ENCODE data around the gene HYAL3. TPM values are rescaled to one million over a fixed set of nuclear protein-coding genes. Genes with fewer than 3 reads are reported as not detected.

The HYAL3 gene
- total RNA-seq, 2 donors from 2014 or later = 4.1 to 10.7 TPM

GRCh38 chr3:50299929-50300680, 900 bp upstream of the HYAL3 start:
- H3K4me3 ChIP-seq = peak overlapping the region; percentile 54 to 56
- DNase-seq (ENCODE audit: low spot score) = no peak
- H3K27ac ChIP-seq = peak overlapping the region; percentile 84 to 89
- intact Hi-C loops (cut with DNase I) = no loop called here
- H3K4me1 ChIP-seq (replicated peaks) = peaks cover 11% of the 10 kb centered on the region
- H3K27me3 ChIP-seq (replicated peaks; ENCODE audit: insufficient read depth) = no peaks in the 10 kb centered on the region
- 53% methylated on average over 12 of the region's 12 CpGs for WGBS
- TF ChIP-seq POLR2A (IDR thresholded peaks at IDR 0.05) = no peak
- no peak for TF ChIP-seq POLR2AphosphoS5 (IDR thresholded peaks at IDR 0.05)
- TF ChIP-seq CTCF (IDR thresholded peaks at IDR 0.05) = no peak
- no peaks in the 10 kb centered on the region for H3K36me3 ChIP-seq
- no peaks in the 10 kb centered on the region for H3K9me3 ChIP-seq

DNA sequence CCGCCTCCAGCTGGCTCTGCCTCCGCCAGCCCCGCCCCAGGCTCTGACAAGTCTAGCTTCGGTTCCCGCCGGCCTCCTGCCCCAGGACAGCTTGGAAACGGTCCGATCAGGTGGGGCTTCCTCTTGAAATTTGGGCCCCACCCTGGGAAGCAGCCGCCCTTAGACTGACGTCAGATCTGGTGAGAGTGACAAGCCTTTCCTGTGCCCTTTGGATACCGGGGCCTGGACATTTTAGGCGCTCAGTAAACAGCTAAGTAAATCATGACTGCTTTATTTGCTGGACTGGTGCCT, 378 bp upstream of the HYAL3 start:
- intact Hi-C loops (cut with DNase I) = no loop called here
- TF ChIP-seq CTCF (IDR thresholded peaks at IDR 0.05) = no peak
- peak; percentile 83 for TF ChIP-seq POLR2AphosphoS5 (IDR thresholded peaks at IDR 0.05)
- peak; percentile 30 for TF ChIP-seq POLR2A (IDR thresholded peaks at IDR 0.05)

GRCh38 chr3:50297896-50298725, 1.1 kb downstream of the HYAL3 start:
- Histone ChIP-seq H3K9me3 (no peaks in the 10 kb centered on the region), H3K4me3 (peak overlapping the region; percentile 54 to 56), H3K27me3 (replicated peaks; ENCODE audit: insufficient read depth) (no peaks in the 10 kb centered on the region), H3K36me3 (no peaks in the 10 kb centered on the region), H3K27ac (peak overlapping the region; percentile 84 to 89), H3K4me1 (replicated peaks) (peaks cover 11% of the 10 kb centered on the region)
- WGBS = 39% methylated on average over 9 of the region's 9 CpGs
- TF ChIP-seq CTCF (IDR thresholded peaks at IDR 0.05) = peak in 1 of 4 experiments; percentile 5
- no peak for TF ChIP-seq POLR2AphosphoS5 (IDR thresholded peaks at IDR 0.05)
- intact Hi-C loops (cut with DNase I) = no loop called here
- DNase-seq (ENCODE audit: low spot score) = no peak

More for the DNA sequence above, 378 bp upstream of the HYAL3 start:
- Histone ChIP-seq H3K36me3 (no peaks in the 10 kb centered on the region), H3K9me3 (no peaks in the 10 kb centered on the region), H3K4me3 (peak overlapping the region; percentile 54 to 56), H3K27me3 (replicated peaks; ENCODE audit: insufficient read depth) (no peaks in the 10 kb centered on the region), H3K27ac (peak overlapping the region; percentile 84 to 89), H3K4me1 (replicated peaks) (peaks cover 11% of the 10 kb centered on the region)
- 3% methylated on average over 12 of the region's 12 CpGs for WGBS
- DNase-seq (ENCODE audit: low spot score) = no peak

DNA sequence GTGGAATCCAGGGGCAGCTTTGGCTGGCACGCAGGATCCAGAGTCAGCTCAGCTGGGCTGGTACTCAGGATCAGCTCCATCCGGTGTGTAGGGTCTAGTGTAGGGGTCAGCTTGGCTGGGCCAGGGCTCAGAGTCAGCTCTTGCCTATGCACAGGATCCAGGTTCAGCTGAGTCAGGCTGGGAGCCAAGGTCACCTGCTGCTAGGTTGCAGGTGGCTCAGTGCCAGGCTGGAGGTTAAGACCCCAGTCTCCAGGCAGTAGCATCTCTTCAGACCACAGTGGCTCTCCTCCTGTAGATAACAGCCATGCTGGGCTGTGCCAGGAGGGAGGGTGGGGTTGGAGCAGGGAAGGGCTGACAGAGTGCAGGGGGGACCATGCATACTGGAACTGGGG, 1.8 kb downstream of the HYAL3 start:
- H3K4me3 ChIP-seq = no peak overlapping the region
- H3K9me3 ChIP-seq = no peaks in the 10 kb centered on the region
- H3K27me3 ChIP-seq (replicated peaks; ENCODE audit: insufficient read depth) = no peaks in the 10 kb centered on the region
- no peak for DNase-seq (ENCODE audit: low spot score)
- TF ChIP-seq POLR2AphosphoS5 (IDR thresholded peaks at IDR 0.05) (no peak), CTCF (IDR thresholded peaks at IDR 0.05) (no peak), POLR2A (IDR thresholded peaks at IDR 0.05) (no peak)
- peaks cover 16% of the 10 kb centered on the region for H3K4me1 ChIP-seq (replicated peaks)
- no peaks in the 10 kb centered on the region for H3K36me3 ChIP-seq
- WGBS = 93% methylated on average over 2 of the region's 2 CpGs
- intact Hi-C loops (cut with DNase I) = no loop called here
- no peak overlapping the region for H3K27ac ChIP-seq

All from prostate gland (tissue), 2 donors.